Endothelial cell of umbilical vein (primary cell): ENCODE data around the gene DOK1. TPM values are rescaled to one million over a fixed set of nuclear protein-coding genes. Genes with fewer than 3 reads are reported as not detected.

ENCODE experiments used
- BruUV-seq: library from RNA; stranded (reverse); fragments of 400-500 nt; replicated peaks from 2 replicates; lab custom pipeline; 2021; lab: Mats Ljungman, UMichigan
- CTCF ChIA-PET: fragments of 300-600, 350-600 bp; sonication (Branson Sonifier 250); formaldehyde crosslinking; loops from one replicate; lab custom pipeline; 2021; ENCODE audit warnings: antibody characterized with exemption, inconsistent platforms; lab: Charles Lee
- POLR2A ChIA-PET: fragments of 300-600, 350-600 bp; sonication (Branson Sonifier 250); formaldehyde crosslinking; loops from one replicate; lab custom pipeline; 2021; ENCODE audit warnings: antibody characterized with exemption, inconsistent platforms; lab: Charles Lee
- DNase-seq: peaks from one replicate; pipeline ENCODE4 v3.0.0-alpha.2; 2011; ENCODE audit warnings: low read depth, low spot score
- FAIRE-seq: peaks from 2 replicates; lab custom pipeline; 2011; peaks lifted over from hg19 to GRCh38; lab: Jason Lieb, UNC
- H2AFZ ChIP-seq: 2 replicates; pipeline ENCODE4 v1.6.0; 2012; ENCODE audit warnings: low read depth, low read length, control low read depth, inconsistent platforms
- H3K27ac ChIP-seq: 2 replicates; pipeline ENCODE4 v1.5.1; 2011; ENCODE audit warnings: low read depth, mild to moderate bottlenecking, control low read depth, low read length, moderate library complexity; ENCODE audit not compliant: insufficient read depth
- H3K27me3 ChIP-seq, 2 experiments: 2 replicates each; pipeline versions ENCODE4 v1.6.0 to v1.6.1; 2011; ENCODE audit warnings: low read length in 2 of 2, mixed read lengths in 1 of 2; ENCODE audit not compliant: control insufficient read depth in 2 of 2, insufficient read depth in 2 of 2
- H3K36me3 ChIP-seq, 2 experiments: 2 replicates in 1 of 2; 3 replicates in 1 of 2; pipeline ENCODE4 v1.5.1; 2011; ENCODE audit warnings: low read length in 2 of 2, mild to moderate bottlenecking in 1 of 2, moderate library complexity in 1 of 2; ENCODE audit not compliant: control insufficient read depth in 2 of 2, insufficient read depth in 2 of 2; ENCODE audit errors: extremely low read depth in 1 of 2
- H3K4me1 ChIP-seq: 3 replicates; pipeline ENCODE4 v1.5.1; 2011; ENCODE audit warnings: mild to moderate bottlenecking, low read length; ENCODE audit not compliant: control insufficient read depth, insufficient read depth; ENCODE audit errors: extremely low read depth
- H3K4me2 ChIP-seq: 2 replicates; pipeline ENCODE4 v1.6.1; 2011; ENCODE audit warnings: low read length, control low read depth, mixed read lengths; ENCODE audit not compliant: insufficient read depth
- H3K4me3 ChIP-seq, 3 experiments: fragments of 200-600 bp in 1 of 3; sonication (generic), shearing (Covaris generic) in 1 of 3; replicated peaks in 1 of 3; 2 replicates each; pipeline ENCODE4 v1.5.1; 2011 to 2016; ENCODE audit warnings: control low read depth in 3 of 3, low read length in 3 of 3, mild to moderate bottlenecking in 2 of 3, inconsistent platforms in 1 of 3, low read depth in 1 of 3, moderate library complexity in 1 of 3; ENCODE audit not compliant: insufficient read depth in 1 of 3
- H3K79me2 ChIP-seq: 2 replicates; pipeline ENCODE4 v1.6.0; 2012; ENCODE audit warnings: low read length, inconsistent platforms; ENCODE audit not compliant: control insufficient read depth, insufficient read depth
- H3K9ac ChIP-seq: replicated peaks from 2 replicates; pipeline ENCODE3; 2011; ENCODE audit warnings: low read length, control low read depth; ENCODE audit not compliant: insufficient read depth; ENCODE audit errors: extremely low read depth
- H3K9me1 ChIP-seq: replicated peaks from 3 replicates; pipeline ENCODE4 v1.6.0; 2011; ENCODE audit warnings: mild to moderate bottlenecking, low read length; ENCODE audit not compliant: control insufficient read depth, insufficient read depth; ENCODE audit errors: extremely low read depth
- H3K9me3 ChIP-seq: replicated peaks from 2 replicates; pipeline ENCODE4 v1.5.1; 2012; ENCODE audit warnings: low read length, inconsistent platforms; ENCODE audit not compliant: control insufficient read depth, insufficient read depth
- H4K20me1 ChIP-seq: replicated peaks from 2 replicates; pipeline ENCODE3; 2011; ENCODE audit warnings: mild to moderate bottlenecking, low read length; ENCODE audit not compliant: control insufficient read depth, insufficient read depth; ENCODE audit errors: extremely low read depth
- EZH2 ChIP-seq: IDR thresholded peaks from 2 replicates; pipeline ENCODE4 v1.6.1; 2012; ENCODE audit warnings: borderline replicate concordance, low read depth, mild to moderate bottlenecking, moderate library complexity, low read length, inconsistent platforms; ENCODE audit not compliant: severe bottlenecking
- FOS ChIP-seq: IDR thresholded peaks from 2 replicates; pipeline ENCODE4 v1.6.1; 2011; ENCODE audit warnings: mild to moderate bottlenecking, low read length, moderate library complexity, borderline replicate concordance; ENCODE audit not compliant: insufficient read depth
- GATA2 ChIP-seq: IDR thresholded peaks from 2 replicates; pipeline ENCODE4 v1.7.0; 2011; ENCODE audit warnings: low read depth, mild to moderate bottlenecking, moderate library complexity, mixed read lengths, low read length; ENCODE audit not compliant: insufficient read length, insufficient read depth
- JUN ChIP-seq: IDR thresholded peaks from 2 replicates; pipeline ENCODE4 v1.6.1; 2011; ENCODE audit warnings: borderline replicate concordance, low read depth; ENCODE audit not compliant: insufficient read length, insufficient read depth
- MYC ChIP-seq: IDR thresholded peaks from one replicate; pipeline ENCODE4 v1.6.1; 2011; ENCODE audit warnings: mild to moderate bottlenecking, low read depth, low read length
- POLR2A ChIP-seq: IDR thresholded peaks from 2 replicates; pipeline ENCODE4 v1.6.1; 2012; ENCODE audit warnings: low read depth, mild to moderate bottlenecking, control low read depth, low read length
- POLR2AphosphoS5 ChIP-seq: IDR thresholded peaks from 2 replicates; pipeline ENCODE4 v1.6.1; 2012; ENCODE audit warnings: low read depth, mild to moderate bottlenecking, control low read depth, low read length, moderate library complexity; ENCODE audit not compliant: insufficient read depth
- dilution Hi-C: fragments of 300-500 bp; cut with MboI; formaldehyde crosslinking; loops from one replicate; pipeline ENCODE4 v1.15.0; 2019; ENCODE audit warnings: low sequenced_read_pairs; ENCODE audit not compliant: extremely low pct_ligation_motif_present
- intact Hi-C: fragments of 100-400 bp; cut with micrococcal nuclease; formaldehyde crosslinking; loops from one replicate; pipeline ENCODE4 v1.10.0; 2022
- polyA plus RNA-seq, 4 experiments: library from polyadenylated mRNA; depleted of rRNA in 3 of 4; stranded (reverse) in 3 of 4; unstranded in 1 of 4; fragments of >200 nt; gene quantifications; 2 replicates each; pipeline versions ENCODE4 v1.2.1 to v1.2.3, GENCODE V29; 2011 to 2012; ENCODE audit warnings: missing spikeins in 1 of 4
- total RNA-seq: library from RNA; stranded (reverse); gene quantifications from 2 replicates; pipeline ENCODE4 v1.2.3, GENCODE V29; 2021
- TF ChIP-seq, protein P1 (sequence below): IDR thresholded peaks from 2 replicates; pipeline ENCODE4 v1.6.1; 2011; ENCODE audit not compliant: insufficient read depth, insufficient read length
- TF ChIP-seq, protein P2 (sequence below), 2 donors: IDR thresholded peaks; 1 replicate in 1 of 2; 2 replicates in 1 of 2; pipeline ENCODE4 v1.5.1; 2011; ENCODE audit warnings: low read length in 2 of 2, mild to moderate bottlenecking in 2 of 2, moderate library complexity in 2 of 2, control low read depth in 1 of 2, inconsistent platforms in 1 of 2, low read depth in 1 of 2; ENCODE audit not compliant: insufficient read depth in 1 of 2; ENCODE audit errors: extremely low read depth in 1 of 2

Gene DOK1
- total and polyA plus RNA-seq, 2 donors (not counting 3 experiments of a cell fraction or from before 2014, with no cell fraction given) = 10.4 to 12.7 TPM

DNA sequence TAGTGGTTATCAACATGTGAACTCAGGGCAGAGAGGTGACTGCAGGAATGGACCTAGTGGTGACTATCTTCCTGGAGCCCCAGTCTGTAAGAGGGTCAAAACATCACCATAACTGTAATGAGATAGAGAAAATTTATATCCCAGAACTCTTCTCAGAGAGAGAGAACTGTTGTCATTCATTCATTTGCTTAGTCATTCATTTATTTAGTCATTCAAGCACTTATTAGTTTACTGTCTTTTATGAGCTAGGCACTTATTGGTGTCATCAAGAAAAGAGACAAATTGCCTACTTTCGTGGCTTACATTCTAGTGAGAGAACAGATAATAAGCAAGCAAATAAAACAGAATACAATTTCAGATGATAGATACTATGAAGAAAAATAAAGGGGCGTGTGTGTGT lies 34.1 kb downstream of the DOK1 start:
- Histone ChIP-seq H3K4me3 (no peak overlapping the region), H3K36me3 (no peaks in the 10 kb centered on the region), H2AFZ (no peak overlapping the region), H3K4me1 (no peaks in the 10 kb centered on the region), H4K20me1 (no peaks in the 10 kb centered on the region), H3K4me2 (no peak overlapping the region), H3K9me3 (no peaks in the 10 kb centered on the region), H3K27me3 (peaks cover 21 to 41% of the 10 kb centered on the region in 2 experiments), H3K79me2 (no peaks in the 10 kb centered on the region), H3K9ac (no peak overlapping the region), H3K9me1 (no peaks in the 10 kb centered on the region), H3K27ac (no peak overlapping the region)
- POLR2A ChIA-PET = no interaction called here
- intact Hi-C loops = loop anchor here (5.0 kb wide), 1 partner anchor 251 kb away; no protein-coding TSS in a partner anchor
- TF ChIP-seq FOS = no peak
- TF ChIP-seq, protein P1, sequence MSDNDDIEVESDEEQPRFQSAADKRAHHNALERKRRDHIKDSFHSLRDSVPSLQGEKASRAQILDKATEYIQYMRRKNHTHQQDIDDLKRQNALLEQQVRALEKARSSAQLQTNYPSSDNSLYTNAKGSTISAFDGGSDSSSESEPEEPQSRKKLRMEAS = no peak
- no peak for TF ChIP-seq POLR2AphosphoS5
- TF ChIP-seq EZH2 = no peak
- no peak for TF ChIP-seq GATA2
- TF ChIP-seq, protein P2, sequence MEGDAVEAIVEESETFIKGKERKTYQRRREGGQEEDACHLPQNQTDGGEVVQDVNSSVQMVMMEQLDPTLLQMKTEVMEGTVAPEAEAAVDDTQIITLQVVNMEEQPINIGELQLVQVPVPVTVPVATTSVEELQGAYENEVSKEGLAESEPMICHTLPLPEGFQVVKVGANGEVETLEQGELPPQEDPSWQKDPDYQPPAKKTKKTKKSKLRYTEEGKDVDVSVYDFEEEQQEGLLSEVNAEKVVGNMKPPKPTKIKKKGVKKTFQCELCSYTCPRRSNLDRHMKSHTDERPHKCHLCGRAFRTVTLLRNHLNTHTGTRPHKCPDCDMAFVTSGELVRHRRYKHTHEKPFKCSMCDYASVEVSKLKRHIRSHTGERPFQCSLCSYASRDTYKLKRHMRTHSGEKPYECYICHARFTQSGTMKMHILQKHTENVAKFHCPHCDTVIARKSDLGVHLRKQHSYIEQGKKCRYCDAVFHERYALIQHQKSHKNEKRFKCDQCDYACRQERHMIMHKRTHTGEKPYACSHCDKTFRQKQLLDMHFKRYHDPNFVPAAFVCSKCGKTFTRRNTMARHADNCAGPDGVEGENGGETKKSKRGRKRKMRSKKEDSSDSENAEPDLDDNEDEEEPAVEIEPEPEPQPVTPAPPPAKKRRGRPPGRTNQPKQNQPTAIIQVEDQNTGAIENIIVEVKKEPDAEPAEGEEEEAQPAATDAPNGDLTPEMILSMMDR (IDR thresholded peaks at IDR 0.05; ENCODE audit: extremely low read depth in 1 of 2, insufficient read depth in 1 of 2, low read depth in 1 of 2, low read length in 2 of 2) = no peak
- no peak for TF ChIP-seq POLR2A
- TF ChIP-seq MYC = no peak
- TF ChIP-seq JUN = no peak
- no peak for DNase-seq
- CTCF ChIA-PET = interaction anchor here (0.7 to 5.3 kb wide), 21 partner anchors 10 to 339 kb away, joined by 3 to 72 read pairs (median 5); partner anchors contain the start of genes CCDC142, MOGS, PCGF1 and TTC31
- BruUV-seq = no TSS peak
- dilution Hi-C loops = no loop called here
- FAIRE-seq = no peak
